IMR-90 (cell line): ENCODE results near the gene LAMB1.

Source experiments
- BHLHE40 ChIP-seq: fragments of 150-350 bp; IDR thresholded peaks from 2 replicates; pipeline ENCODE4 v1.6.1; 2016; ENCODE audit warnings: mild to moderate bottlenecking, low read depth, low read length
- CHD1 ChIP-seq: IDR thresholded peaks from 2 replicates; pipeline ENCODE4 v1.6.1; 2012; ENCODE audit warnings: low read depth, low read length, improper control_type of control experiment
- FOS ChIP-seq: fragments of 150-350 bp; IDR thresholded peaks from 2 replicates; pipeline ENCODE4 v1.6.1; 2016; ENCODE audit warnings: low read depth, low read length
- MAZ ChIP-seq: IDR thresholded peaks from 2 replicates; pipeline ENCODE4 v1.6.1; 2012; ENCODE audit warnings: low read depth, mild to moderate bottlenecking, low read length, improper control_type of control experiment, moderate library complexity, borderline replicate concordance
- MXI1 ChIP-seq: IDR thresholded peaks from 2 replicates; pipeline ENCODE4 v1.6.1; 2012; ENCODE audit warnings: low read depth, mild to moderate bottlenecking, low read length, moderate library complexity, borderline replicate concordance
- NFE2L2 ChIP-seq: fragments of 150-350 bp; IDR thresholded peaks from 2 replicates; pipeline ENCODE4 v1.6.1; 2016; ENCODE audit warnings: low read depth, mild to moderate bottlenecking, low read length
- POLR2A ChIP-seq: IDR thresholded peaks from 2 replicates; pipeline ENCODE4 v1.6.1; 2012; ENCODE audit warnings: mild to moderate bottlenecking, low read depth, low read length
- RAD21 ChIP-seq: IDR thresholded peaks from 2 replicates; pipeline ENCODE4 v1.6.1; 2012; ENCODE audit warnings: low read length, improper control_type of control experiment
- SMC3 ChIP-seq: fragments of 150-350 bp; IDR thresholded peaks from 2 replicates; pipeline ENCODE4 v1.6.1; 2016; ENCODE audit warnings: low read depth, mild to moderate bottlenecking, antibody characterized with exemption, low read length, moderate library complexity
- TF ChIP-seq, protein P1 (sequence below): fragments of 150-350 bp; IDR thresholded peaks from 2 replicates; pipeline ENCODE4 v1.6.1; 2016; ENCODE audit warnings: low read depth, mild to moderate bottlenecking, low read length, moderate library complexity, borderline replicate concordance
- TF ChIP-seq, protein P2 (sequence below): conservative IDR thresholded peaks from 2 replicates; pipeline ENCODE4 v1.5.1; 2012; ENCODE audit warnings: mild to moderate bottlenecking, low read depth, low read length, improper control_type of control experiment
- TF ChIP-seq, protein P3 (sequence below): fragments of 150-350 bp; IDR thresholded peaks from 2 replicates; pipeline ENCODE4 v1.6.1; 2017; ENCODE audit warnings: mild to moderate bottlenecking, antibody characterized with exemption, low read length, low read depth

DNA sequence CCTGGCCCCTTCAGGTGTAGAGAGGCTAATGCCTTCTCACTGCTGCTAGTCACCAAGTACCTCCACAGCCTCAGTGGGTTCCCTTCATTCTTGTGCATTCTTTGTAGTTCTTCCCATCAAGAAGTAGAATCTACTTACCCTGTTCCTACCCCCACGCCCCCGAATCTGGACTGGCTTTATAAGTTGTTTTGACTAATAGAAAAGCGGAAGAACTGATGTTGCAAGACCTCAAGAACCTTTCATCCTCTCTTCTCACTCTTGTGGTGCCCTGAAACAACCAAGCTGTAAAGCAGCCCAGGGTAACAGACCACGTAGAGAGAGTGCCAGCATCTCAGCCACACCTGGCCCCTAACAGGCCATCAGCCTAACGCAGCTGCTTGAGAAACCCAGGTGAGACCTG lies 23.2 kb upstream of the LAMB1 start:
- TF ChIP-seq, protein P1, sequence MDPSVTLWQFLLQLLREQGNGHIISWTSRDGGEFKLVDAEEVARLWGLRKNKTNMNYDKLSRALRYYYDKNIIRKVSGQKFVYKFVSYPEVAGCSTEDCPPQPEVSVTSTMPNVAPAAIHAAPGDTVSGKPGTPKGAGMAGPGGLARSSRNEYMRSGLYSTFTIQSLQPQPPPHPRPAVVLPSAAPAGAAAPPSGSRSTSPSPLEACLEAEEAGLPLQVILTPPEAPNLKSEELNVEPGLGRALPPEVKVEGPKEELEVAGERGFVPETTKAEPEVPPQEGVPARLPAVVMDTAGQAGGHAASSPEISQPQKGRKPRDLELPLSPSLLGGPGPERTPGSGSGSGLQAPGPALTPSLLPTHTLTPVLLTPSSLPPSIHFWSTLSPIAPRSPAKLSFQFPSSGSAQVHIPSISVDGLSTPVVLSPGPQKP: no peak
- TF ChIP-seq, protein P2, sequence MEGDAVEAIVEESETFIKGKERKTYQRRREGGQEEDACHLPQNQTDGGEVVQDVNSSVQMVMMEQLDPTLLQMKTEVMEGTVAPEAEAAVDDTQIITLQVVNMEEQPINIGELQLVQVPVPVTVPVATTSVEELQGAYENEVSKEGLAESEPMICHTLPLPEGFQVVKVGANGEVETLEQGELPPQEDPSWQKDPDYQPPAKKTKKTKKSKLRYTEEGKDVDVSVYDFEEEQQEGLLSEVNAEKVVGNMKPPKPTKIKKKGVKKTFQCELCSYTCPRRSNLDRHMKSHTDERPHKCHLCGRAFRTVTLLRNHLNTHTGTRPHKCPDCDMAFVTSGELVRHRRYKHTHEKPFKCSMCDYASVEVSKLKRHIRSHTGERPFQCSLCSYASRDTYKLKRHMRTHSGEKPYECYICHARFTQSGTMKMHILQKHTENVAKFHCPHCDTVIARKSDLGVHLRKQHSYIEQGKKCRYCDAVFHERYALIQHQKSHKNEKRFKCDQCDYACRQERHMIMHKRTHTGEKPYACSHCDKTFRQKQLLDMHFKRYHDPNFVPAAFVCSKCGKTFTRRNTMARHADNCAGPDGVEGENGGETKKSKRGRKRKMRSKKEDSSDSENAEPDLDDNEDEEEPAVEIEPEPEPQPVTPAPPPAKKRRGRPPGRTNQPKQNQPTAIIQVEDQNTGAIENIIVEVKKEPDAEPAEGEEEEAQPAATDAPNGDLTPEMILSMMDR: no peak
- TF ChIP-seq RAD21: no peak
- no peak for TF ChIP-seq MXI1
- TF ChIP-seq POLR2A: no peak
- no peak for TF ChIP-seq CHD1
- TF ChIP-seq BHLHE40: no peak
- TF ChIP-seq FOS: no peak
- TF ChIP-seq NFE2L2: no peak
- no peak for TF ChIP-seq SMC3
- no peak for TF ChIP-seq MAZ
- TF ChIP-seq, protein P3, sequence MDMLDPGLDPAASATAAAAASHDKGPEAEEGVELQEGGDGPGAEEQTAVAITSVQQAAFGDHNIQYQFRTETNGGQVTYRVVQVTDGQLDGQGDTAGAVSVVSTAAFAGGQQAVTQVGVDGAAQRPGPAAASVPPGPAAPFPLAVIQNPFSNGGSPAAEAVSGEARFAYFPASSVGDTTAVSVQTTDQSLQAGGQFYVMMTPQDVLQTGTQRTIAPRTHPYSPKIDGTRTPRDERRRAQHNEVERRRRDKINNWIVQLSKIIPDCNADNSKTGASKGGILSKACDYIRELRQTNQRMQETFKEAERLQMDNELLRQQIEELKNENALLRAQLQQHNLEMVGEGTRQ: no peak
